Measurements from ENCODE around the gene ATP6V1E1.
A peak's percentile ranks its signal among the peaks of the same experiment; 100 is the strongest.
"Not testable (repeated sequence)": the region's sequence is repeated elsewhere in the genome, so short reads cannot be mapped to it uniquely, and the experiment has no call there.

ATP6V1E1 gene

DNA sequence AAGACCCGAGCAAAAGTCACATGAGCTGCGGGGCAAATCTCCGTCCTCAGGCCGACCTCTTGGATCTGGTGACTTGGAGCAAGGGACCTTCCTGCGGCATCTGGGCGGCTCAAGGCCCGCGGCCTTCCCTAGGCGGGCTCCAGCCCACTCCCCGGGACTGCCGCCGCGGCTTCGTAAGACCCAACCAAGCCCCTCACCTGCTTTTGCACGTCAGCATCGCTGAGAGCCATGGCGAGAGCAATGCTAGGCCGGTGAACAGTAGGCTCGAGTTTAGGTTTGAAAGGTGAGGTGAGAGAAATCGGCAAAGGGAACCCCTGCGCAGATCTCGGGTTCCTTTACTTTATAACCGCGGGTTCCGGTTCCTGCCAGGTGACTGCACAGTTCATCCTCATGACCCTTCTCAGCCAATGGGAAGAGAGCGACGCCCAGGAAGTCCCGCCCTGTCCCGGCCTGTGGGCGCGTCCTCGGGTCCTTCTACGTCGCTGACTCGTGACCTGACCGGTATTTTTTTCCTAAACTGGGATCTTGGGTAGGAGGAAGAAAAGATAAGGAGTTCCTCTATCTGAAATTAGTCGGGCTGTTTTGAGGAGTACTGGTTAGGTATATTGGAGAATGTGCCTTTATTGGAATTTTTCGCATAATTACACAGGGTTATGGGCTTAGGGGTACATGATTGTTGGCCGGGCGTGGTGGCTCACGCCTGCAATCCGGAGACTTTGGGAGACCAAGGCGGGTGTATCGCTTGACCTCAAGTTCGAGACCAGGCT is at the start of gene ATP6V1E1:
ATP6V1E1 (minus strand) TSS at position 344 of the 767 bp plus-strand sequence; CDS start at position 230, 114 bp downstream.
- peak; percentile 91 for DNase-seq

DNA sequence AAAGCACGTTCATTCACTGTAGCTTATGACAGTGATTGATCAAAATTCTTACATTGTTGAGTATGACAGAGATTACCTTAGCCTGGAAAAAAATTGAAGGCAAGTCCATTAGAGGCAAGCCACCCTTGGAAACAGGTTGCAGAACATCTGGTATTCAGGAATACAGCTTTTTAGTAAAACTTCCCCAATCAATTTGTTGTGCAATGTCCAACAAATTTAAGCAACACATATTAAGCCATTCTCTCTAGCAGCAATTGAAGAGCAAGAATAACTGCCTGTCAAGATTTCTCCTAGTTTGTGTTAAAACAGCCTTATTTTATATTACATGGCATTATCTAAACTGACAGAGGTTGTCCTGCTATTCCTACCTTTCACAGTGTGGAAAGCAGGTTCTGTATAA is 47.0 kb upstream of the ATP6V1E1 start:
- DNase-seq, result no peak

DNA sequence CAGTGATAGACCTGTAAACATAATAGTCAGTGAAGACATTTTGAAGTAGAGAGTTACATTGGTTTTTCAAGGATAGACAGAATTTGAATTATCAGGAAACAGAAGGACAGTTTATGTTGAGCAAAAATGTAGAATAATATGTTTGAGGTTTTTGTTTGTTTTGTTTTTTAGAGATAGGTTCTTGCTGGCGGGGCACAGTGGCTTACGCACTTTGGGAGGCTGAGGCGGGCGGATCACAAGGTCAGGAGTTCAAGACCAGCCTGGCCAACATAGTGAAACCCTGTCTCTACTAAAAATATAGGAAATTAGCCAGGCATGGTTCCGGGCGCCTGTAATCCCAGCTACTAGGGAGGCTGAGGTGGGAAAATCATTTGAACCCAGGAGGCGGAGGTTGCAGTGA is 45.6 kb upstream of the ATP6V1E1 start:
- no peak for DNase-seq

DNA sequence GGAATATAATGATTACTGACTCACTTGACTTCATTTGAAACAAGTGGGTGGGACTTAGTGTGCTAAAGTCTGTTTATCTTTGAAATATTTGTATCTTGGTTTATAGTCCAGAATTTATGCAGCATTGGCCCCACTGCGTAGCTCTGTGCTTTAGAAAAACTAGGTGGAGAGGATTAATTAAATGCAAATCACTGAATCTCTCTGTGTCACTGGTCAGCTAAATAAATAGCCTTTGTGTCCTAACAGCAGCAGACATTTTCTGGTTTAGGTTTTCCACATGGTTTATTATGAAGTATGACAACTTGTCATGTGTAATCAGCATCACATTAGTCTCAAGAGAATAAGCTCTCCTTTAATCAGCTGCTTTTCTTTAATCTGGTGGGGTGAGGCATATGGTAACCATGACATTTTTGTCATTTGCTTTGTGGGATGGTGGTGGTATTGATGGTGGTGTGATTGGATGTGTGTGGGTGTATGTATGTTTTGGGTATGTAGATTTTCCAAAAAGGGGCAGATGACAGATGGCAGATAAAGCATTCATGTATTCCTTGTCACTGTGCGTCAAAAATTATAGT is 44.0 kb upstream of the ATP6V1E1 start:
- no peak for DNase-seq

DNA sequence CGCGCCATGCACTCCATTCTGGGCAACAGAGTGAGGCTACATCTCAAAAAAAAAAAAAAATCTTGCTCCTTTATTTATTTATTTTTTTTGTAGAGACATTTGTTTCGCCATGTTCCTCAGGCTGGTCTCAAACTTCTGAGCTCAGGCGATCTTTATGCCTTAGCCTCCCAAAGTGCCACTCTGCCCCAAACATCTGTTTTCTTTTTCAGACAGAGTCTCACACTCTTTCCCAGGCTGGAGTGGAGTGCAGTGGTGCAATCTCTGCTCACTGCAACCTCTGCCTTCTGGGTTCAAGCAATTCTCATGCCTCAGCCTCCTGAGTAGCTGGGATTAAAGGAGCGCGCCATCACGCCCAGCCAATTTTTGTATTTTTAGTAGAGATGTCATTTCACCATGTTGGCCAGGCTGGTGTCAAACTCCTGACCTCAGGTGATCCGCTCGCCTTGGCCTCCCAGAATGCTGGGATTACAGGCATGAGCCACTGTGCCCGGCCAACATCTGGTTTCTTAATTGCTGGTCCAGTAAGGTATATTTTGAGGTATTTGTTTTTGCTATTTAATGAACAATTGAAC is 43.1 kb upstream of the ATP6V1E1 start:
- not testable (repeated sequence) for DNase-seq

- no peak for DNase-seq
Observed at GRCh38 chr22:17665854-17666253, 37.3 kb upstream of the ATP6V1E1 start.

DNA sequence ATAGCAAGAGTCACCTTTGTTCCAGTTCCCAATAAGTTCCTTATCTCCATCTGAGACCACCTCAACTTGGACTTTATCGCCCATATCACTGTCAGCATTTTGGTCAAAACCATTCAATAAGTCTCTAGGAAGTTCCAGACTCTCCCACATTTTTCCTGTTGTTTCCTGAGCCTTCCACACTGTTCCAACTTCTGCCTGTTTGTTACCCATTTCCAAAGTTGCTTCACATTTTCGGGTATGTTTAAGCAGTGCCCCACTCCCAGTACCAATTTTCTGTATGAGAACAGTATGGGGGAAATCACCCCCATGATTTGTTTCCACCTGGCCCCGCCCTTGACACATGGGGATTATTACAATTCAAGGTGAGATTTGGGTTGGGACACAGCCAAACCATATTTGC is 36.7 kb upstream of the ATP6V1E1 start:
- DNase-seq, result no peak

DNA sequence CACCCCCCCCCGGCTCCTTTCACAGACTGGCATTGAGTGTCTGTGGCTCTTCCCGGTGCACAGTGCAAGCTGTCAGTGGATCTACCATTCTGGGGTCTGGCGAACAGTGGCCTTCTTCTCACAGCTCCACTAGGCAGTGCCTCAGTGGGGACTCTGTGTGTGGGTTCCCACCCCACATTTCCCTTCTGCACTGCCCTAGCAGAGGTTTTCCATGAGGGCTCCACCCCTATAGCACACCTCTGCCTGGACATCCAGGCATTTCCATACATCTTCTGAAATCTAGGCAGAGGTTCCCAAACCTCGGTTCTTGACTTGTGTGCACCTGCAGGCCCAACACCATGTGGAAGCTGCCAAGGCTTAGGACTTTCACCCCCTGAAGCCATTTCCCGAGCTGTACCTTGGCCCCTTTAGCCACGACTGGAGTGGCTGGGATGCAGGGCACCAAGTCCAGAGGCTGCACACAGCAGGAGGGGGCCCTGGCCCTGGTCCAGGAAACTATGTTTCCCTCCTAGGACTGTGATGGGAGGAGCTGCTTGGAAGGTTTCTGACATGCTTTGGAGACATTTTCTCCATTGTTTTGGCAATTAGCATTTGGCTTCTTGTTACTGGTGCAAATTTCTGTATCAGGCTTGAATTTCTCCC is 36.0 kb upstream of the ATP6V1E1 start:
- DNase-seq, result no peak

GRCh38 chr22:17656870-17657395 is 28.4 kb upstream of the ATP6V1E1 start:
- no peak for DNase-seq

GRCh38 chr22:17655289-17655688 is 26.7 kb upstream of the ATP6V1E1 start:
- DNase-seq, result no peak

DNA sequence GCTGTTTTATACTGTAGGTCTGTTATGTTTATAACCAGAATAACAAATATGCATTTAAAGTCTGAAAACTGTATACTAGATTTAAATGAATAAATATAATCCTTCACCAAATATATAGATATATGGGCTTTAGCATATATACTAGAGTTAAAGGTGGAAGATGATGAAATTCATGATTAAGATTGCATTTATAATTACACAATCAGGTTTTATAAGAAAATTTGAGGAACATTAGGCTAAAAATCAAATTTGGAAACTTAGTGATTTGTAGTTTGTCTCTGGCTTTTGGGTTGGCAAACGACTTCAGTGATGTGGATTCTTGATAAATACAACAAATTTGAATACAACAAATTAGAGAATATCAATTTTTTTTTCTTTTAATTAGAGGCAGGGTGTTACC is 20.0 kb upstream of the ATP6V1E1 start:
- DNase-seq, result no peak

GRCh38 chr22:17647991-17648390 is 19.4 kb upstream of the ATP6V1E1 start:
- DNase-seq, result no peak

- no peak for DNase-seq
Observed at GRCh38 chr22:17647452-17647851, 18.9 kb upstream of the ATP6V1E1 start.

DNA sequence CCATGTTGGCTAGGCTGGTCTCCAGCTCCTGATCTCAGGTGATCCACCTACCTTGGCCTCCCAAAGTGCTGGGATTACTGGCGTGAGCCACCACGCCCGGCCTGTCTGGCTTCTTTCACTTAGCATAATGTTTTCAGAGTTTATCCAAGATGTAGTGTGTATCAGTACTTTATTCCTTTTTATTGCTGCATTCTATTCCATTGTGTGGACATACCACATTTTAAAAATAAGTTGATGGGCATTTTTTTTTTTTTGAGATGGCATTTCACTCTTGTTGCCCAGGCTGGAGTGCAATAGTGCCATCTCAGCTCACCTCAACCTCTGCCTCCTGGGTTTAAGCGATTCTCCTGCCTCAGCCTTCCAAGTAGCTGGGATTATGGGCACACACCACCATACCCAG is 13.8 kb upstream of the ATP6V1E1 start:
- not testable (repeated sequence) for DNase-seq

GRCh38 chr22:17641269-17641668 is 12.7 kb upstream of the ATP6V1E1 start:
- DNase-seq, result no peak

DNA sequence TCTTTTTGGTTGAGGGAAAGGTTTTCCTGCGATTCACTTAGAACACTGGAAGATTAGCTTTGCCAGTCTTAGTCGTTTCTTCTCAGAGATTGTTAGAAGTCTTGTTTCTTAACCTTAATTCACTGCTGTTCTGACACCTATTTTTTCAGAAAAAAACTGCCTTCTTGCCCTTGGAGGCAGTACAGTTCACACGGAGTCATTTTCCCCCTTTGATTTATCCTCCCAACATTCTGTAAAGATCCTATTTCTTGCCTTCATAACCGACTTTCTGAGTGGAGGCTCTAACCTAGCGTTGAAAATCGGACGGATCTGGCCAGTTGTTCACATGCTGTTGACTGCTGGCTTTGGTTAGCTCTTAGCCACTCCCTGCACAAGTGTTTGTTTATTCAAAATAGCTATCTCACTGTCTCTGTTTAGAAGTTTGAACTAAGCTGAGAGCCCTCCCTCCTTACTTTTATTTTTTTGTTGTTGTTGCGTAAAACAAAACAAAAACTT is 10.7 kb upstream of the ATP6V1E1 start:
- peak; percentile 9 for DNase-seq

DNA sequence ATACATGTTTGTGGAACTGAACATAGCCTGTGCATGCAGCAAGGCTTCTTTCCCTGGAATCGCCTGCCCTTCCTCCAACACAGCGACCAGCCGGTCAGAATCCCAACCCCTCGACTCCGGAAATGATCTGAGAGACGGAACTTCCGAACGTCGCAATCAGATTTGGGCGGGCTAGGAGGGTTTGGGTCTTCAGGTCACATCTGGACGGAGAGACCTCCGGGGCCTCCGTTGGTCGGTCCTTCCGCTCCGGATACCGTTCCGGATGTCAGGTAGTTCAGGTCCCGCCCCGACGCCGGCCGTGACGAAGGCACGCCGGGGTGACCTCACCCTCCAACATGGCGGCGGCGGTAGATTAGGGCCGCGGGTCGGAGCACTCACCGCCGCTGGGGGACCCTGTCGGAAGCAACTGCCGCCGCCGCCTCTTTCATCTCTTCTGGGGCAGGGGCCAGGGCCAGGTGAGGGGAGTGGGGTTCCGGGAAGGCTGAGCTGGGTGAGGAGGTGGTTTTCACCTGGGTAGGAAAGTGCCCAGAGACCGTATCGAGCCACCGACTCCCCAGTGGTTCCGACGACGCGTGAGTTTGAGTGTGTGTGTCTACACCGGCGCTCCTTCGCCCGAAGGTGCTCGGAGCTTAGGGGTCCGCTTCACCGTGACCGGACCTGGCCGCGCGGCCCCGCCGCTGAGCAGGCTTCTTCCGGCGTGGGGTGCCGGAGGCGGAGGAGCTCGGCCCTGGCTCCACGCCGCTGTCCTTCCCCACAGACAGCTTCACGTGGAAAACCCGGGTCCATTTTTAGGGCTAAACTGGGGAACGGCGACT is 10.1 kb upstream of the ATP6V1E1 start, which contains the start of gene BCL2L13:
BCL2L13 (plus strand) TSS at position 326 of the 815 bp plus-strand sequence. CDS start 16,955 bp downstream, outside the sequence.
- peak; percentile 82 for DNase-seq

- peak; percentile 82 for DNase-seq
Observed at GRCh38 chr22:17638182-17638431, 9.6 kb upstream of the ATP6V1E1 start.

DNA sequence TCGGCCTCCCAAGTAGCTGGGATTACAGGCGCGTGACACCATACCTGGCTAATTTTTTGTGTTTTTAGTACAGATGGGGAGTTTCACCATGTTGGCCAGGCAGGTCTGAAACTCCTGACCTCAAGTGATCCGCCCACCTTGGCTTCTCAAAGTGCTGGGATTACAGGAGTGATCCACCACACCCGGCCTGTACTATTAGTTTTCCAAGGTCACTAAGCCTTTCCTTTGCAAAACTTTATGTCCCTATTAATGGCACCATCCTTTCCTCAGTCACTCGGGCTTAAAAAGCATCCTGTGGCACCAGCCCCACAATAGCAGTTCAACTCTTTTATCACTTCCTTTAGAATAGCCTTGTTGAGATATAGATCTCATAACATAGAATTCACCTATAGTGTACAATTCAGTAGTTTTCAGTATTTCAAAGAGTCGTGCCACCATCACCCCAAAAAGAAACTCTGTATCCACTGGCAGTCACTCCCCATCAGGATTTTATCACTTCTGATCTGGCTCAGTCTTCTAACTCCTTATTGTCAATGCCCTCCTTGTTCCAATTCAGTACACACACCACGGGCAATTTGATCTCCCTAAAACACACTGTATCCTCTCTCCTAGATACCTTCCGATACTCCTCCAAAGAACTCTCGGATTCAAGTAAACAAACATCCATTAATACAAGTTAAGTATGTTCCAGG is 9.1 kb upstream of the ATP6V1E1 start:
- no peak for DNase-seq

DNA sequence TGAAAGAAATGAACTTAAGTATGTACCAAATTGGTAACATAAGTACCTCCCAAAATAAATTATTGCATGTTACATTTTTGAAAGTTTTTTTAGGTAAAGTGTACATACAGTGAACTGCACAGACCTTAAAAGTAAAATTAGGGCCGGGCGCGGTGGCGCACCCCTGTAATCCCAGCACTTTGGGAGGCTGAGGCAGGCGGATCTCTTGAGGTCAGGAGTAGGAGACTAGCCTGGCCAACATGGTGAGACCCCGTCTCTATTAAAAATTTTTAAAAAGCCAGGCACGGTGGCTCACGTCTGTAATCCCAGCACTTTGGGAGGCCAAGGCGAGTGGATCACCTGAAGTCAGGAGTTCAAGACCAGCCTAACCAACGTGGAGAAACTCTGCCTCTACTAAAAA is 8.3 kb upstream of the ATP6V1E1 start:
- DNase-seq, result not testable (repeated sequence)

- DNase-seq, result no peak
Observed at GRCh38 chr22:17634696-17635095, 6.1 kb upstream of the ATP6V1E1 start.

DNA sequence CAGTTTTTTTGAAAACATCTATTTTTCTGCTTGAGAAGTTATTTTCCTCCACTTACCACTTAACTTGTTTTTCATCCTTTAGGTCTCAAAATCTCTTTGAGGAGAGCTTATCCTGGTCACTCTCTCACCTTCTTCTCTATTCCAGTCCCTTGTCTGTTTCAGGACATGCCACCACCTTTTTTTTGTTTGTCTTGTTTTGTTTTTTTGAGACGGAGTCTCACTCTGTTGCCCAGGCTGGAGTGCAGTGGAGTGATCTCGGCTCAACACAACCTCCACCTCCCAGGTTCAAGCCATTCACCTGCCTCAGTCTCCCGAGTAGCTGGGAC is 5.4 kb upstream of the ATP6V1E1 start:
- no peak for DNase-seq

All from SHP77 treated with DMSO at 0.1 percent for 48 hours (cell line).